ENCODE results near the gene PVALEF. TPM values are rescaled to one million over a fixed set of nuclear protein-coding genes. Genes with fewer than 3 reads are reported as not detected.

The PVALEF gene
- polyA plus RNA-seq, 12 donors = 0.12 to 2.6 (median 0.47) TPM; not detected in 3

DNA sequence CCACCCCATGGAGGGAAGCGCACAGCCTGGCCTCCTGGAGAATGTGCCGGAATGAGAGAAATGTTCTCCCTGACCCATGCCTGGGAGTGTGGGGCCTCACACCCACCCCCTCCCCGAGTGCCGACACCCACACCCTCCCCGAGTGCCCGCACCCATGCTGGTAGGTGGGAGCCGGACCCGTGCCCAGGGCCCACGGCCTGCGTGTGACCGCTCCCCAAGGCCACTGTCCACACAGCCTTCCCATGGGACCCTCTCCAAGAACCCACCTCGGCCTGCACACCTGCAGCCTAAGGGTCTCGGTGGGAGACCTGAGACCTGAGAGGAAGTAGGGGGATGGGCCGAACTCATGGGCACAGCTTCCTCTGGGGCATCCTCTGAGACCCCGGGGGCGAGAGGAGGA is 3.3 kb upstream of the PVALEF start:
- DNase-seq = no peak

DNA sequence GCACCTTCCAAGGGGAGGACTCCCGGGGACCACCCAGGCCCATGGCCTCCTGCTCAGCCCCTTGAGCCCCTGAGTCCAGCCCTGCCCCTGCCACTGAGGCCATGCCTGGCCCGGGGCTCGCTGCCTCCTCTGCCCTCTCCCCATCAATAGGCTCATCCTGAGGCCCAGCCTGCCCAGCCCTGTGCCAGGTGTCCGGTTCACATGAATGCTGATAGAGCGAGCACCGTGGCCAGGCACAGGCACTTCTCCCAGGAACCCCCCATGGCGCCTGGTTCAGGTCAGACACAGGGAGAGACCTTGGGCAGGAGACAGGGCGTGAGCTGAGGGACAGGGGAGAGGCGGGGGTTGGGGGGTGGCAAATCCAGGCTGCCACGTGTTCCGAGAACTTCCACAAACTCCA is 2.8 kb upstream of the PVALEF start:
- DNase-seq = no peak

DNA sequence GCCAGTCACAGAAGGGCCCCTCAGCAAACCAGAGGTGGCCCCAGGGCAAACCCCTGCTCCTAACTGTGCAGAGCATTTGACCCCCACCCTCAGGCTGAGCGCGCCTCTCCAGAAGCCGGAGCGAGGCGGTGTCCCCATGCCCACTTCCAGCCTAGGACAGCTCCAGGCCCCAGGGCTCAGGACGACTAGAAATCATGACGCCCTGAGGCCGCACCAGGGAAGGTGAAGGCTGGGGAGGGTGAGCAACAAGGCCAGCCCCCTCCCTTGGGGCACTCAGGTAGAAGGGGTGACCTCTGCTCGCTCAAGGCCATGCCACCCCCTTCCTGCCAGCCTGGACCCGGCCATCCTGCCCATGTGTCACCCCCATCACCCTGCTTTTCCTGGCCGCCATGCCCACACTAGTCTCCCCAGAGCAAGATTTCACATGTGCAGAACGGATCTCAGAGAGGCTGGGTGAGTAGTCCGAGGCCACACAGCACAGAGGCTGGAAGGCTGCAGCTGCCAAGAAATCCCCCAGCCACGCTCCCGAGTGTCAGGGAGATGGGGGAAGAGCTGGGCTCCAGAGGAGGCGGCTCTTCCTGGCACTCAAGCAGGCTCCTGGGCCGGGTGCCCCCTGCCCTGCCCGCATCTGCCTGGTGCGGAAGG is 2.1 kb upstream of the PVALEF start:
- no peak for DNase-seq

DNA sequence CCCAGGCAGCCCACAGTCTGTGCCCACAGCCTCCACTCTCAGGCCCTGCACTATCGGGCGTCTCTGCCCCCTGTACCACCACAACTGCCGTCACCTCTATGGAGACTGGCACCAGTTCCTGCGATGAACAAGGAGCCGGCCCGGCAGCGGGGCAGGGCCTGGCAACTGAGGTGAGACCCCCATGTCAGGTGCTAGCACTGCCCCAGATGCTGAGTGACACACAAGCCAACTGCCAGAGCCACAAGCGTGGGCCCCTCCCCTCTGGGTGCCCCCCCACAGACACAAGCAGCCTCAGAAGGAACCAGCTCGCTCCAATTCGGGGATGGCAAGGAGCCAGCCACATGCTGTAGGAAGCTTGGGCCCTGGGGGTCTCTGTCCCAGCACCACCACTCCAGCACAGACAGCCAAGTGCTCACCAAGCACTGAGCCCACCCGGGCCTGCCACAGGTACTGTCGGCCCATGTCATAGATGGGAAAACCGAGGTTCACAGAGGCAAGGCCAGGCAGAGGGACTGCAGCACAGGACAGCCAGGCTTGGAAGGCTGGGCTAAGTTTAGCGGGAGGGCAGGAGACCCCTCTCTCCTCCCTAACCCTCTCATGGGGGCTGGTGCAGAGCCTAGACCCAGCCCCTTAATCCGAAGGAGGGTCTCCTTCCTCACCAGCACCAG is 1.5 kb upstream of the PVALEF start:
- DNase-seq = no peak

DNA sequence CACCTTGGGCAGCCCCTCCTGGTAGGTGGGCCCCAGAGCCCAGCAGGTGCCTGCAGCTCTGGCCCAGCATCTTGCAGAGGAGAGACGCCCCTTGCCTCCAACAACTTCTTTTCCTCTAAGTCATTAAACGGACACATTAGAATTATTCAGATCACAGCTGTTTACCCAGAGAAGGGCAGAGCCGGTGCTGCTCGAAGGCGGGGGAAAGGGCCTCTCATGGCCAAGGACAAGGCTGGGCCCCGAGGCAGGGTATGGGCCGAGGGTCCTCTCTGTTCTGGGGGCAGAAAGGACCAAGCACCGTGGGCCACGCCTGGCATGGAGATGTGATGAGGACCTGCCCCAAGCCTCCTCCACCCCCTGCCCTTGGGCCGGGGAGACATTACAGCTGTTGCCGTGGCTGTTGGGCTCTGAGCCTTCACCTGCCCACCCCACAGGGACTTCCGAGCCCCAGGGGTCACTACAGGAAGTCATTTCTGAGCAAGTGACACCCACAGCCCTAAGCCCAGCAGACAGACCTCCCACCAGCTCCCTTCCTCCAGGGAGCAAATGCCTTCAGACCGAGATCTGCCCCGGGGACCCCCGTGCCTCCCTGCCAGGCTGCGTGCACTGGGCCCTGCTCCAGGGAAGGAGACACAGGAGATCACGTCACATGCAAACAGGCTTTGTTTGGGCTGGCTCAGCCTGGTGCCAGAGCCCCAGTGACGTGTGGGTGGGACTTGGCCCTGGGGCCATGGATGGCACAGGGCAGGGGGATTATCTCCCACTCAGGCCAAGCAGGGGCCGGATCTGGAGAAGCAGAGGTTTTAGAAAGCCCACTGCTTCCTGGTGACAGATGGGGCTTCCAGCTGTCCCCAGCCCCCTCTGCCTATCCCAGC is 699 bp upstream of the PVALEF start:
- DNase-seq = peak; percentile 49

DNA sequence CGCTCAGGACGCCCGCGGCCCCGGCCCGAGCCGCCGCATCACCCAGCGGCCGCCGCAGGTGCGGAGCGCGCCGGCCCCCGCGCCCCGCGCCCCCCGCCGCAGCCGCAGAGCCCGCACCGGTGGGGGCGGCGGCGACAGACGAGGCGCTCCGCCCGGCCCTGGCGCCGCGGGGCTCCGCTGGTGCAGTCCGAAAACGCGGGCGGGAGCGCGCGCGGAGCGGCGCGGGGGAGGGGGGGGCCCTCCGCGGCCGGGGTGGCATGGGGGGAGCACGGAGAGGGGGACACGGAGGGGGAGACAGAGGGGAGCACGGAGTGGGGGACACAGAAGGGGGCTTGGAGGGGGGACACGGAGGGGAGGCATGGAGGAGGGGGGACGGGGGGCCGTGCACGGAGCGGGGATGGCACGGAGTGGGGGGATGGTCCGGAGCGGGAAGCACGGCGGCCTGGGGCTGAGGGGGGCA is 756 bp downstream of the PVALEF start, which contains the start of gene AATK:
AATK (minus strand) TSS at position 189 of the 460 bp plus-strand sequence. CDS start 229 bp downstream, outside the sequence.
- DNase-seq = no peak

DNA sequence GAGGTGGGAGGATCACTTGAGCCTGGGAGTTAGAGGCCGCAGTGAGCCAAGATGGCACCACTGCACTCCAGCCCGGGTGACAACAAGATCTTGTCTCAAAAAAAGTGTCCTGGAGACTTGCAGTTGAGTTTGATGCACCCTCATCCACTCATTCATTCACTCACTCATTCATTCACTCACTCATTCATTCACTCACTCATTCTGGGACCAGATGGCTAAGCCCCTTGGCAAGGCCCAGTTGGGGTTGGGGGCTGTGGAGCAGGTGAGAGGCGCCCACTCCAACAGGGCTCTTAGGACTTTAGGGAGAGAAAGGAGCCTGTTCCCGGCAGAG is 1.9 kb downstream of the PVALEF start:
- DNase-seq = no peak

DNA sequence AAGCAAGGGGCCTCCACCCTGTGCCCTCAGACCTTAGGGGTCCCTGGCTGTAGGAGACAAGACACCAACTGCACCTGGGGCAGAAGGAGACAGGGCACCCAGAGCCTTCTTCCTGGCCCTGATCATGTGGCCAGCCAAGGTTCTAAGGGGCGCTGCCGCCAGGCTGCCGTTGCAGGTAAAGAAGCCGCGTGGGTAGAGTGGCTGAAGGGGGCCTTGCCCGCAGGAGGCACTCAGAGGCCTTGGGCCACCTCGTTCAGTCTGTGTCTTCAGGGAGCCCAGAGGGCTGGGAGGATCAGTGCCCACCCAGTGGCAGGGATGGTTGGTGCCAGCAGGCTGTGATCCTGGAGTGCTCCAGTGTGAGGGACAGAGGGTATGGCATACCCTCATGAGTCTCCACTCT is 2.3 kb downstream of the PVALEF start:
- no peak for DNase-seq

DNA sequence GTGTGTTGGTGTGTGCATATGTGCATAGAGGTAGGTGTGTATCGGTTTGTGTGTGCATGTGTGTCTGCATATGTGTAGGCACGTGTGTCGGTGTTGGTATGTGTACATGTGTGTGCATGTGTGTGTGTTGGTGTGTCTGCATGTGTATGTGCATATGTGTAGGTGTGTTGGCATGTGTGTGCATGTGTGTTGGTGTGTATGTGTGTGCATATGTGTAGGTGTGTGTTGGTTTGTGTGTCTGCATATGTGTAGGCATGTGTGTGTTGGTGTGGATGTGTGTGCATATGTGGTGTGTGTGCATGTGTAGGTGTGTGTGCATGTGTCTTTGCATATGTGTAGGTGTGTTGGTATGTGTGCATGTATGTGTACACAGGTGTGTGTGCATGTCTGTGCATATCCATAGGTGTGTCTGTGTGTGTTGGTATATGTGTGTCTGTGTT is 4.6 kb downstream of the PVALEF start:
- no peak for DNase-seq

DNA sequence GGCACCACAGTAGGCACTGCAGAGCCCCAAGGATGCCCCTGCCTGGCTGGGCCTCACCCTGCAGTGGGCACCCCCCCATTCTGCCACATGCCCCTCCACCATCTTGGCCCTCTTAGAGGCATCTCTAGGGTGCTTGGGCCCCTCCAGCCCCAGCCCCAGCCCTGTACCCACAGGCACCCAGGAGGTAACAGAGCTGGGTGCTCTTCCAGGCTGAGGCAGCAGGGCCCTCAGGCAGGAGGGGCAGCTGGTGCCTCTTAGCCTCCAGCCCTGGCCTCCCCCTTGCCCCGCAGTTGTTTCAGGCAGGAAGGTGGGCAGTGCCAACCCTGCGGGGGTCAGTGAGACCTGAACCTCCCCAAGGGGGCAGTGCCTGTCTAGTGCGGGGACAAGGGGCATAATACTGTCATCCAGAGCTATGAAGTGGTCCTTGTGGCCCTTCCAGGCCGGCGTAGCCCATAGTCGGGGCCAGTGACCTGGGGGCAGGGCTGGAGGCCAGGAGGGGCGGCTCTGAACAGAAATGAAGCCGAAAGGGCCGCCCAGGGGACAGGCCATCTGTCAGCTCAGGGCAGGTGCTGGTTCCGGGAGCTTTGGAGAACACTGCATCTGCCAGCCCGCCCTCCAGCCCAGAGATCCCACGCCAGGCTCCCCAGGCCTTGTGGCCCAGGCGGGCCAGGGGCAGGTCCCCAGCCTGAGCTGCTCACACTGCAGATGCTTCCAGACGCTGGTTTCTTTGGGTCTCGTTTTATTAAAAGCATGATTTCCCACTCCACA is 5.6 kb downstream of the PVALEF start:
- no peak for DNase-seq

DNA sequence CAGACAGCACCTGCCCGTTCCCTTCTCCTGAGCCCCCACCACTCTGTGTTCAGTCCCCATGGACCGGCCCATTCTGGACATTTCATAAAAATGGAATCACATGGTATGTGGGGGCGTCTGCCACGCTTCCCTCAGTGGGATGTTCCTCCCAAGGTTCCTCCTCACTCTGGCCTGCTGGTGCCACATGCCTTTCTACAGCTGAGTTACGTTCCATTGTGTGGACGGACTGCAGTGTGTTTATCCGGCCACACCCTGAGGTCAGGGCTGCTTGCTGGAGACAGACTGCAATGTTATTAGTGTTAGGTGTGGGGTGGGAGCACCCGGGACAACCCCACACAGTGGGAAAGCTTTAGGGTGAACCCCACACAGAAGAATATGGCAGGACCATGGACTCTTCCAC is 6.6 kb downstream of the PVALEF start:
- DNase-seq = no peak

DNA sequence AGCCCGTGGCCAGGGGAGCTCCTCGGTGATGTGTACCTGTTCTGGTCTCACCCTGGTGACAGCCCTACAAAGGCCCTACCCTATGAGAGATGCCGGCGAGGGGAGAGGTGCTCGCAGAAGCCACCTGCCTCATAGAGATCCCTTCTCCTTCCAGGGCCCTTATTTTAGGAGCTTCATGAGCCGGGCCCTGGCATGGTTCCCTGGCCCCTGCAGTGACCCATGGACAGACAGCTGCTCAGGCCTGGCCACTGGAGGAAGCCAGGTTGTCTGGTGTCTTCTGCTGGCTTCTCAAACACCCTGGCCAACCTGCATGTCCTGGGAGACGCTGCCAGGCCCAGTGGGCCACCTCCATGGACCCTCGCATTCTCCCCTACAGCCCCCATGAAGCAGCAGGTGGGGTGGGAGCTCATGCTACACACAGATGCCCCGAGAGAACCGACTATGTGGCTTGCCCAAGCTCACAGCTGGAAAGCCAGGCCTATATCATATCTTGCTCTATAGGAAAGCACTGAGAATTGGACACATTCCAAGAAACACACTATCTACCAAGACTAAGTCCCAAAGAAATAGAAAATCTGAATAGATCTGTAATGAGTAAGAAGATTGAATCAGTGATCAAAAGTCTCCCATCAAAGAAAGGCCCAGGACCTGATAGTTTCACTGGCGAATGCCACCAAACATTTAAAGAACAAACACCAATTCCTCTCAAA is 7.9 kb downstream of the PVALEF start:
- DNase-seq = no peak

DNA sequence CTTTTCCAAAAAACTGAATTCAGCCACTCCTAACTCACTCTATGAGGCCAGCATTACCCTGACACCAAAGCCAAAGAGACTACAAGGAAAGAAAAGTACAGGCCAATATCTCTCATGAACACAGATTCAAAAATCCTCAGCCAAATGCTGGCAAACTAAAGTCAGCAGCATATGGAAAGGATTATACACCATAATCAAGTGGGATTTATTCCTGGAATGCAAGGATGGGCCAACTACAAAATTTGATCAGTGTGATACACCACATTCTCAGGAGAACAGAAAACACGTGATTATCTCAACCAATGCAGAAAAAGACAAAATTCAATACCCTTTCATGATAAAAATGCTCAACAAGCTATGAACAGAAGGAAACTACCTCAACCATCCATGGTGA is 8.5 kb downstream of the PVALEF start:
- no peak for DNase-seq

DNA sequence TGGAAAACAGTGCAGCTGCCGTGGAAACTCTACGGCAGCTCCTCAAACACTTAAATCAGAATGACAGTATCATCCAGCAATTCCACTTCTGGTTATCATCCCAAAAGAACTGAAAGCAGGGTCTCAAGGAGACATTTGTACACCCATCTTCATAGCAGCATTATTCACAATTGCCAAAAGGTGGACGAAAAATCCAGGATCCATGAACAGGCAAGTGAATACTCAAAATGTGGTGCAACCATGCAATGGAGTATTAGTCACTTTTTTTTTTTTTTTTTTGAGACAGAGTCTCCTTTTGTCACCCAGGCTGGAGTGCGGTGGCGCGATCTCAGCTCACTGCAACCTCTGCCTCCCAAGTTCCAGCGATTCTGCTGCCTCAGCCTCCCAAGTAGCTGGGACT is 11.4 kb downstream of the PVALEF start:
- no peak for DNase-seq

DNA sequence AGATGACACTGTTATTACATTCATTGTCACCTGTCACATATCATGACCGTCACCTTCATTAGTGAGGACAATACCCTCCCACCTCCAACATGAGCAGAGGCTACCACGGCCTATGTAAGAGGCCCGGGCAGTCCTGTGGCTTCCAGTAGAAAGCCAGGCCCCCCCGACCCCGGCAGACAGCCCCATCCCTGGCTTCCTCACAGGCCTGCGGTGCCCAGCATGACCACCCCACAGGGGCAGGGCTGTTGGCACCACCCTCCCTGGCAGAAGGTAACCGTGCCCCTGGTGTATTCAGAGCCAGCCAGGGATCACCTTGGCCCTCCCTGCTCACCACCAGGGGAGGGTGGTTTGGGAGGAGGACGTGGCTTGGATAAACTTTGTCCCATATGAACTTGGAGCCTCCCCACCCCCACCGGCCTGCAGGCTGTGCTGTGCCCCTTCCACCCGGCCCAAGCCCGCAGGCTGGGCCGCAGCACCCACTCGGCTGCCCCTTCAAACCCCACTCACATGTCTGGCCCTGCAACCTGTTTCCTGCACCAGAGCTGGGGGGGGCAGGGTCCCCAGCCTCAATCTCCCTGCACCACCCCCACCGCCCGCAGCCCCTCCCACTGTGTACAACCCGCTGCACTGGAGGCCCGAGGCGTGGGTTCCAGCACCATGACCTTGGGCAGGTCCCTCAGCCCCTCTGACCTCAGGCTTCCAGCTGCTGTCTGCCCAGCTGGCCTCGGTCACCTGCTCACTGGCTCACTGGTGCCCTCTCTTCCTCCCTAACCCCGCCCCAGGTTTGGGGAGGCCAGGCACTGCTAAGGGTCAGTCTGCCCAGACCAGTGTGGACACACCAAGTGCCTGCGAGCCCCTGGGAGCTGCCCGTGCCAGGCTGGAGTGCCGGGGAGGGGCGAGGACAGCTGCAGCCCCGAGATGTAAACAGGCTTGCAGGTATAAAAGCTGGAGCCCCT is 13.1 kb downstream of the PVALEF start:
- DNase-seq = no peak

DNA sequence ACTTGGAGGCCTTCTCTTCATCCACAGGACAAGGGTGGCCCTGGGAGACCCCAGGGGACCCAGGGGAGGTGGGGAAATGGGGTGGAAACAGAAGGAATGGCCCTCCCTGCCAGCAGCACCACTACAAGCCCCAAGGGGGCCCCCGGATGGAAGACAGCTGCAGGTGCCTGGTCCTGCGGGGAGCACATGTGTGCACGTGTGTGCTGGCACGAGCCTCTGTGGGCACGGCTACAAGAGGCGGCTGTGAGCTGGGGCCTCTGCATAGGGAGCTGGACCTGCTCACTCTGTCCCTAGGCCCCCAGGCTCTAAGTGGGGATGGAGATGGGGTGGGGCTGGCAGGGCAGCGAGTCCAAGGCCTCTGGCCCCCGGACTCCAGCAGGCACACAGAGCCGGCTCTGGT is 13.9 kb downstream of the PVALEF start:
- no peak for DNase-seq

DNA sequence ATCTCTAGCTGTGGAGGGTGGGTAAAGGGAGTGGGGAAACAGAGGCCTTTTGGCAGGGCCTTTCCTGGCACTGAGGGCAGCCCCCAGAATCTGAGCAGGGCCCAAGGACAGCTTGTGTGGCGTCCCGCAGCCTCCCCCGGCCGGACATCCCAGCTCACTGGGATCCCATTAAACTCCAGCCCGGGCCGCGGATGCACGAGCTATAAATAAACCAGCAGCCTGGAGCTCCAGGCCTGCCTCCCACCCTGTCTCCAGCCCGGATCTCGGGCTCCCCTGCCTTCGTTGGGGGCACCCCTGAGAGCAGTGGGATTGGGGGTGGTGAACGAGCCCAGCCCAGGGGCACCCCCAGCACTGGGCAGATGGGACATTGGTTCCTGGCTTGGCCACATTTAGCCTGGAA is 14.6 kb downstream of the PVALEF start:
- no peak for DNase-seq

DNA sequence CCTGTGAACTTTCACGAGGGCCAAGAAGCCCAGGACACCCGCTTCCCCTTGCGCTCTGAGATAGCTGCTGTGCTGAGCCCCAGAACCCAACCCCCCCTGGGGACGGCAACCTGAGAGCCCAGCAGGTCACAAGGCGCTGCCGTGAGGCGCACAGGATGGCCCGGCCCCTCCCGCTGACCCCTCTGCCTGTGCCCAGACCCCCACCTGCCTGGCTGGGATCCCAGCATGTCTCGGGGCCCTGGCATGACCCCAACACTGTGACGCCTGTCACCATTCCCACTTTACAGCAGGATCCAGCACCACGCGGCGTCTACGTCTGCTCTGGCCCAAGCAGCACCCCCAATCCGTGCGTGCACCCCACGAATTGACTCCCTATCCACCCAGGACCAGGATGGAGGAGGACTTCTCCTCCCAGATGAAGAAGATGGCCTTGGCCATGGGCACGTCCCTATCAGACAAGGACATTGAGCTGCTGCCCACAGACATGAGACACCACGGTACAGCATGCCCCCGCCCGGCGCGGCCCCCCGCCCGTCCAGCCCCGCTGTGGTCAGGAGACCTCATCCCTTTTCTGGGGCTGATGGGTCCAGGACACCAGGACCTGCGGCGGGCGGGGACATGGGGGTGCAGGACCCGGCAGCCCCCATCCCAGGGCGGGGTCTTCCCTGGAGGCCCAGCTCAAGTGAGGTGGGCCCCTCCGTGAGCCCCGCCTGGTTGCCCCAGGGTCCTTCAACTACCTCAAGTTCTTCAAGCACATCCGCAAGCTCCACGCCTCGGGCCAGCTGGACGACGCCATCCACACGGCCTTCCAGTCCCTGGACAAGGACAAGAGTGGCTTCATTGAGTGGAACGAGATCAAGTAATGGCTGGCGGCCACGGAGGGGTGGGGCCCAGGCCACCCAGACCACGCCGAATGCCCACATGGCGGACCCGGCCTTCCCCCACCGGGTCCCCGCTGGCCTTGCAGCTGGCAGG is 15.8 kb downstream of the PVALEF start:
- no peak for DNase-seq

DNA sequence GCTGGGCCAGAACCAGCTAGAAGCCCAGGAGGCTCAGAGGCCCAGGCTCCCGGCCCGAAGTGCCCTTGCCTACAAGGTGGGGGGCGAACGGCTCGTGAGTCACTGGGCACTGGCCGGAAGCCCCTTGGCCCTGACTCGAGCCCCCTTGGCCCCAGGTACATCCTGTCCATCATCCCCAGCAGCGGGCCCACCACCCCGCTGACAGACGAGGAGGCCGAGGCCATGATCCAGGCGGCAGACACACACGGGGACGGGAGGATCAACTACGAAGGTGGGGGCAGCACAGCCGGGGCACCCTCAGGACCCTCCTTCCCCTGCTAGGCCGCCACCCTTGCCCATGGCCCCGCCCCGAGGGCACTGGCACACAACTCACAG is 16.5 kb downstream of the PVALEF start:
- DNase-seq = no peak
